OCI-LY3 (cell line): ENCODE measurements around the gene IFT52.

Experiments
- CTCF ChIP-seq: fragments of 200-600, 300-600 bp; sonication (generic); IDR thresholded peaks from 2 replicates; pipeline ENCODE4 v1.5.1; 2014; ENCODE audit warnings: antibody characterized with exemption, low read length, low read depth
- EZH2phosphoT487 ChIP-seq: fragments of 200-600 bp; shearing (Covaris generic); IDR thresholded peaks from 2 replicates; pipeline ENCODE4 v1.6.1; 2018; ENCODE audit warnings: antibody characterized with exemption, mixed run types, low read depth

- TF ChIP-seq CTCF (no peak), EZH2phosphoT487 (no peak)
Observed at GRCh38 chr20:43576108-43576507, 14.6 kb upstream of the IFT52 start.
